AG09319 (cell line): ENCODE results near the gene VAV2.

ENCODE experiments used
- DNase-seq: peaks from one replicate; pipeline ENCODE4 v3.0.0-alpha.2; 2010; ENCODE audit warnings: low read depth; ENCODE audit errors: extremely low read depth
- CTCF ChIP-seq: IDR thresholded peaks from 2 replicates; pipeline ENCODE4 v1.5.1; 2011; ENCODE audit warnings: low read depth, mild to moderate bottlenecking, inconsistent platforms, low read length, moderate library complexity

The VAV2 gene

GRCh38 chr9:134026581-134026980 is 34.5 kb upstream of the VAV2 start:
- TF ChIP-seq CTCF: no peak
- DNase-seq: no peak

- DNase-seq: no peak
- TF ChIP-seq CTCF: peak; percentile 21
Observed at GRCh38 chr9:134025606-134026541, 33.8 kb upstream of the VAV2 start.

GRCh38 chr9:134024828-134025605 is 32.9 kb upstream of the VAV2 start, which contains the start of gene BRD3OS:
TSS of gene BRD3OS (plus strand) at chr9:134025481. CDS start at chr9:134026748, 1,267 bp downstream.
- peak; percentile 100 for DNase-seq
- no peak for TF ChIP-seq CTCF

- no peak for DNase-seq
- no peak for TF ChIP-seq CTCF
Observed at GRCh38 chr9:134024214-134024792, 32.2 kb upstream of the VAV2 start.

GRCh38 chr9:134014946-134015345 is 22.8 kb upstream of the VAV2 start:
- no peak for DNase-seq
- TF ChIP-seq CTCF: no peak

- no peak for DNase-seq
- TF ChIP-seq CTCF: no peak
Observed at GRCh38 chr9:134011401-134011800, 19.3 kb upstream of the VAV2 start.
